WERI-Rb-1 (cell line): ENCODE data around the gene PTRH1.

ENCODE experiments used
- DNase-seq: peaks from one replicate; pipeline ENCODE4 v3.0.0-alpha.2; 2020
- H3K27ac ChIP-seq: fragments of 250-450 bp; sonication (Bioruptor Pico); 2 replicates; pipeline ENCODE4 v1.5.1; 2020; ENCODE audit warnings: mild to moderate bottlenecking, moderate library complexity
- H3K27me3 ChIP-seq: fragments of 250-450 bp; sonication (Bioruptor Pico); 2 replicates; pipeline ENCODE4 v1.5.1; 2021; ENCODE audit warnings: mild to moderate bottlenecking, low read depth, moderate library complexity; ENCODE audit not compliant: insufficient read depth, severe bottlenecking
- H3K36me3 ChIP-seq: fragments of 250-450 bp; sonication (Bioruptor Pico); 2 replicates; pipeline ENCODE4 v1.5.1; 2020; ENCODE audit warnings: mild to moderate bottlenecking, moderate library complexity
- H3K4me3 ChIP-seq: 2 replicates; pipeline ENCODE4 v1.5.1; 2011; ENCODE audit warnings: low read depth, mild to moderate bottlenecking, control low read depth, low read length
- H3K9me3 ChIP-seq: fragments of 250-450 bp; sonication (Bioruptor Pico); 2 replicates; pipeline ENCODE4 v1.5.1; 2021; ENCODE audit warnings: mild to moderate bottlenecking, moderate library complexity; ENCODE audit not compliant: severe bottlenecking
- TF ChIP-seq, protein P1 (sequence below): IDR thresholded peaks from 2 replicates; pipeline ENCODE4 v1.5.1; 2011; ENCODE audit warnings: low read depth, mild to moderate bottlenecking, control low read depth, inconsistent platforms, low read length

PTRH1 gene

DNA sequence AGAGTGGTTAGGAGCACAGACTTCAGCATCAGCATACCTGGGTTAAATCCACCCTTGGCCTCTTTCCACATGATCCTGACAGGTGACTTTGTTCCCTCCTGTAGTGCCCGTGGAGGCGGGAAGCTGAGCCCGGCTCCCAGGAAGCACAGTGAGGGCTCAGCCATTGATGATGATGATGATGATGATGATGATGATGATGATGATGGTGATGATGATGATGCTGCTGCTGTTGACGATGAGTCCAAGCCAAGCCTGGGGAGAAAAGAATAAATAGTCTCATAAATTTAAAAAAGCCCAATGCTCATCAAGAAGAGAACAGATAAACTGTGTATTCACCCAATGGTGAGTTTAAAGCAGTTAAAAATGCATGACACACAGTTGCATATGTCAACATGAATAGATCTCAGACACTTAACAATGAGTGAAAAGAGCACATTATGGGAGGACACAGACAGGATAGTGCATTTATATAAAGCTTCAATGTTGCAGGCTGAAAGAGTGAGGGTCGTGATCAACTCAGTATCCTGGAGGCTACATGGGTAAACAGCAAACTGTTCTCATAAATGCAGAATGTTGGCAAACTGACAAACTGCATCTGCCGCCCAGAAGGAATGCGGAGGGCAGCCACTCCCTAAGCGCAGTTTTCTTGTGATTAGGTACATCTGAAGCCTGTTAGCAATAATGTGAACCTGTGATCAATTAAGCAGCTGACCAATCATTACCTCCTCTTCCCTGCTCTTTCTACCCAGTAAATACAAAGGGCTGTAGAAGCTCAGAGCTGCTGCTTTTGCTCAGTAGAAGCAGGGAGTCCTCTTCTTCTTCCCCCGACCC, 20.4 kb downstream of the PTRH1 start:
- Histone ChIP-seq H3K27me3 (no peaks in the 10 kb centered on the region), H3K27ac (no peak overlapping the region), H3K9me3 (no peaks in the 10 kb centered on the region), H3K36me3 (peaks cover 11% of the 10 kb centered on the region), H3K4me3 (no peak overlapping the region)
- no peak for DNase-seq
- TF ChIP-seq, protein P1, sequence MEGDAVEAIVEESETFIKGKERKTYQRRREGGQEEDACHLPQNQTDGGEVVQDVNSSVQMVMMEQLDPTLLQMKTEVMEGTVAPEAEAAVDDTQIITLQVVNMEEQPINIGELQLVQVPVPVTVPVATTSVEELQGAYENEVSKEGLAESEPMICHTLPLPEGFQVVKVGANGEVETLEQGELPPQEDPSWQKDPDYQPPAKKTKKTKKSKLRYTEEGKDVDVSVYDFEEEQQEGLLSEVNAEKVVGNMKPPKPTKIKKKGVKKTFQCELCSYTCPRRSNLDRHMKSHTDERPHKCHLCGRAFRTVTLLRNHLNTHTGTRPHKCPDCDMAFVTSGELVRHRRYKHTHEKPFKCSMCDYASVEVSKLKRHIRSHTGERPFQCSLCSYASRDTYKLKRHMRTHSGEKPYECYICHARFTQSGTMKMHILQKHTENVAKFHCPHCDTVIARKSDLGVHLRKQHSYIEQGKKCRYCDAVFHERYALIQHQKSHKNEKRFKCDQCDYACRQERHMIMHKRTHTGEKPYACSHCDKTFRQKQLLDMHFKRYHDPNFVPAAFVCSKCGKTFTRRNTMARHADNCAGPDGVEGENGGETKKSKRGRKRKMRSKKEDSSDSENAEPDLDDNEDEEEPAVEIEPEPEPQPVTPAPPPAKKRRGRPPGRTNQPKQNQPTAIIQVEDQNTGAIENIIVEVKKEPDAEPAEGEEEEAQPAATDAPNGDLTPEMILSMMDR = no peak

DNA sequence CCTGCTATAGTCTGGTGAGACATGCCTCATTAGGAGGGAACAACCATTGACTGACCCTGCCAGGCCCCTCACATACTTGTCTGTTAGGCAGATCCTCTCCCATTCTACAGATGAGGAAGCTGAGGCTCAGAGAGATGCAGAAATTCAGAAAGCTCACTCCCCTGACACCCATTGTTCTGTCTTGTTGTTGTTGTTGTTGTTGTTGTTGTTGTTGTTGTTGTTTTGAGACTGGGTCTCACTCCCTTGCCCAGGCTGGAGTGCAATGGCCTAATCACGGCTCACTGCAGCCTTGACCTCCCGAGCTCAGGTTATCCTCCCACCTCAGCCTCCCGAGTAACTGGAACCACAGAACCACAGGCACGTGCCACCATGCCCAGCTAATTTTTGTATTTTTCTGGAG, 21.8 kb downstream of the PTRH1 start:
- Histone ChIP-seq H3K9me3 (no peaks in the 10 kb centered on the region), H3K27me3 (no peaks in the 10 kb centered on the region), H3K36me3 (peaks cover 25% of the 10 kb centered on the region), H3K4me3 (no peak overlapping the region), H3K27ac (no peak overlapping the region)
- no peak for DNase-seq
- TF ChIP-seq, protein P1 = no peak

DNA sequence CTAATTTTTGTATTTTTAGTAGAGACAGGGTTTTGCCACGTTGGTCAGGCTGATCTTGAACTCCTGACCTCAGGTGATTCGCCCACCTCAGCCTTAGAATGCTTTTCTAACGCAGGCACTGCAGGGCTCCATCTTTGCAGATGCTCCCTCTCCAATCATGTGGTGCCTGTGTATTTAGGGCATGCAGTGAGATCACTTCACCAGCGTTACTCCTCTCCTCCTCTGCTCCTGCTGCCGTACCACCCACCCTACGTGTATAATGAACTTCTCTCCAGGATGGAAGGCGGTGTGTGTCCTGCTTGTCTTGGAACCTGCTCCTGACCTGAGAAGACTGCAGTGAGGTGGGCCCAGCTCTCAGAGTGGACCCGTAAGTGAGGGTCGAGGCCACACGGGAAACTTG, 22.3 kb downstream of the PTRH1 start:
- Histone ChIP-seq H3K9me3 (no peaks in the 10 kb centered on the region), H3K27ac (no peak overlapping the region), H3K36me3 (peaks cover 30% of the 10 kb centered on the region), H3K4me3 (no peak overlapping the region), H3K27me3 (no peaks in the 10 kb centered on the region)
- no peak for DNase-seq
- TF ChIP-seq, protein P1 = no peak

DNA sequence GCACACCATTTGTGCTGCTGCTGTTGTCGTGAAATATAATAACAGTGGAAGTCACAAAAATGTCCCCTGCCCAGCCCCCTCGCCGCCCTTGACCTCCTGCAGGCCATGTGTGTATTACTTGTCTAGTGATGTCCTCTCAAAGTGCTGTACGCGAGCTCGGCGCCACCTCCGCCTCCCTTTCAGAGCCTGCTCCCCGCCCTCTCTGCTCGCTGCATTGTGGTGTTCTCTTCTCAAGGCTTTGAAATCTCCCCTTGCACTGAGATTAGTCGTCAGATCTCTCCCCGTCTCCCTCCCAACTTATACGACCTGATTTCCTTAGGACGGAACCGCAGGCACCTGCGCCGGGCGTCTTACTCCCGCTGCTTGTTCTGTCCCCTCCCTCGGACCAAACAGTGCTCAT, 23.4 kb downstream of the PTRH1 start:
- TF ChIP-seq, protein P1 = no peak
- Histone ChIP-seq H3K36me3 (peaks cover 41% of the 10 kb centered on the region), H3K9me3 (no peaks in the 10 kb centered on the region), H3K27ac (no peak overlapping the region), H3K4me3 (no peak overlapping the region), H3K27me3 (no peaks in the 10 kb centered on the region)
- DNase-seq = no peak

DNA sequence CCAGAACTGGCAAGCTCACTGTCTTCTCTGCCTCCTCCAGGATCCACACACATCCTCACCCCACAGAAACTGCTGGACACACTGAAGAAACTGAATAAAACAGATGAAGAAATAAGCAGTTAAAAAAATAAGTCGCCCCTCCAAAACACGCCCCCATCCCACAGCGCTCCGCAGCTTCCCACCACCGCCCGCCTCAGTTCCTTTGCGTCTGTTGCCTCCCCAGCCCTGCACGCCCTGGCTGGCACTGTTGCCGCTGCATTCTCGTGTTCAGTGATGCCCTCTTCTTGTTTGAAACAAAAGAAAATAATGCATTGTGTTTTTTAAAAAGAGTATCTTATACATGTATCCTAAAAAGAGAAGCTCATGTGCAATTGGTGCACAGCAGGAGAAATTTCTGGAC, 24.7 kb downstream of the PTRH1 start:
- DNase-seq = no peak
- H3K36me3 ChIP-seq = peaks cover 53% of the 10 kb centered on the region

More for the DNA sequence above, 24.7 kb downstream of the PTRH1 start:
- Histone ChIP-seq H3K27me3 (no peaks in the 10 kb centered on the region), H3K9me3 (no peaks in the 10 kb centered on the region), H3K27ac (no peak overlapping the region), H3K4me3 (no peak overlapping the region)
- TF ChIP-seq, protein P1 = no peak
